Kidney (tissue), 14 donors: ENCODE measurements around the gene RSBN1L. TPM values are rescaled to one million over a fixed set of nuclear protein-coding genes. Genes with fewer than 3 reads are reported as not detected.

Experiments used
- DNase-seq, 5 donors: peaks; one replicate each; pipeline ENCODE4 v3.0.0-alpha.2; 2013 to 2020
- FAIRE-seq: peaks from 2 replicates; lab custom pipeline; 2012; peaks lifted over from hg19 to GRCh38; lab: Jason Lieb, UNC
- H3K27ac ChIP-seq, 2 donors: one replicate each; pipeline ENCODE4 v1.7.0; 2013; ENCODE audit warnings: low read depth in 2 of 2, low read length in 2 of 2, inconsistent platforms in 1 of 2
- H3K27me3 ChIP-seq: one replicate; pipeline ENCODE4 v1.7.1; 2013; ENCODE audit warnings: low read length, inconsistent platforms; ENCODE audit not compliant: control insufficient read depth, insufficient read depth
- H3K36me3 ChIP-seq, 3 donors: one replicate each; pipeline versions ENCODE4 v1.7.0 to v1.7.1; 2013; ENCODE audit warnings: low read length in 3 of 3, control low read depth in 1 of 3, inconsistent platforms in 1 of 3; ENCODE audit not compliant: insufficient read depth in 3 of 3, control insufficient read depth in 2 of 3
- H3K4me1 ChIP-seq, 3 donors: one replicate each; pipeline versions ENCODE4 v1.7.0 to v1.7.1; 2013; ENCODE audit warnings: low read length in 3 of 3, inconsistent platforms in 1 of 3, low read depth in 1 of 3; ENCODE audit not compliant: control insufficient read depth in 2 of 3, insufficient read depth in 2 of 3
- H3K4me3 ChIP-seq, 3 donors: one replicate each; pipeline versions ENCODE4 v1.7.0 to v1.8.1; 2013; ENCODE audit warnings: low read length in 3 of 3, control low read depth in 1 of 3, inconsistent platforms in 1 of 3
- H3K9ac ChIP-seq, 3 donors: one replicate each; pipeline versions ENCODE4 v1.7.0 to v1.7.1; 2013; ENCODE audit warnings: low read length in 3 of 3, control low read depth in 1 of 3, inconsistent platforms in 1 of 3
- H3K9me3 ChIP-seq, 3 donors: one replicate each; pipeline versions ENCODE4 v1.7.0 to v1.7.1; 2013; ENCODE audit warnings: low read length in 3 of 3, control low read depth in 1 of 3, inconsistent platforms in 1 of 3; ENCODE audit not compliant: control insufficient read depth in 2 of 3, insufficient read depth in 1 of 3
- CTCF ChIP-seq: IDR thresholded peaks from 3 replicates; pipeline ENCODE4 v1.5.1; 2012; ENCODE audit warnings: mild to moderate bottlenecking, moderate library complexity, borderline replicate concordance; ENCODE audit not compliant: insufficient read depth; ENCODE audit errors: extremely low read depth
- intact Hi-C: fragments of 100-400 bp; cut with DNase I; formaldehyde crosslinking; loops from one replicate; pipeline ENCODE4 v1.11.1; 2022
- polyA plus RNA-seq: library from polyadenylated mRNA; stranded (reverse); fragments of 350-450 nt; fragmentation: Illumina TruSeq; extraction: RNeasy Lipid Tissue Mini Kit (QIAGEN cat#74804); gene quantifications from one replicate; pipeline ENCODE4 v1.2.3, GENCODE V29; 2014; ENCODE audit warnings: low read depth, low replicate concordance; ENCODE audit not compliant: insufficient read depth
- total RNA-seq: library from RNA; stranded (reverse); fragmentation: NEBNext Ultra II Directional; extraction: Animal tissue kit (Norgen Biotek cat#: 25700); gene quantifications from one replicate; pipeline ENCODE4 v1.2.1, GENCODE V29; 2021
- donor health status: control.
- donor health status: control.
- donor health status: control.
- donor health status: control.
- donor health status: control.
- donor health status: DM: yes; HTN: yes; CAD: no.
- donor health status: Normal renal cell carcinoma (clear cell type).

RSBN1L gene
- total and polyA plus RNA-seq, 2 donors from 2014 or later, result 7.3 to 18.0 TPM

- H3K9ac ChIP-seq, result no peak overlapping the region
- intact Hi-C loops, result no loop called here
- no peak for FAIRE-seq
Measured at GRCh38 chr7:77667459-77668086, 28.7 kb upstream of the RSBN1L start.

DNA sequence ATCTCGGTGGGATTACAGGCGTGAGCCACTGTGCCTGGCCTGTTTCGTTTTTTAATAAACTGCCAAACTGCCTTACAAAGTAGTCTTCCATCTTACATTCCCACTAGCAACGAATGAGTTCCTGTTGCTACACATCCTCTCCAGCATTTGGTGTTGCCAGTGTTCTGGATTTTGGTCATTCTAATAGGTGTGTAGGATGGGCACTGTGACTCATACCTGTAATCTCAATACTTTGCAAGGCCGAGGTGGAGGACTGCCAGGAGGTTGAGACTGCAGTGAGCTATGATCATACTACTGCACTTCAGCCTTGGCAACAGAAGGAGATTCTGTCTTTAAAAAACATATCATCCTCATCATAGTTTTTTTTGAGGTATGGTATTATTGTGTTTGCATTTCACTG lies 21.4 kb upstream of the RSBN1L start:
- TF ChIP-seq CTCF, result no peak
- H3K27ac ChIP-seq, result no peak overlapping the region
- DNase-seq (no peak), FAIRE-seq (no peak)
- H3K4me3 ChIP-seq, result no peak overlapping the region
- H3K9me3 ChIP-seq, result no peaks in the 10 kb centered on the region
- H3K36me3 ChIP-seq, result no peaks in the 10 kb centered on the region
- H3K9ac ChIP-seq, result no peak overlapping the region
- intact Hi-C loops, result no loop called here
- H3K27me3 ChIP-seq, result no peaks in the 10 kb centered on the region
- no peaks in the 10 kb centered on the region for H3K4me1 ChIP-seq

More at GRCh38 chr7:77667459-77668086, 28.7 kb upstream of the RSBN1L start:
- Histone ChIP-seq H3K4me1 (peaks cover 0 to 4% (median 0%) of the 10 kb centered on the region in 3 donors), H3K9me3 (no peaks in the 10 kb centered on the region), H3K4me3 (no peak overlapping the region), H3K36me3 (no peaks in the 10 kb centered on the region), H3K27me3 (no peaks in the 10 kb centered on the region), H3K27ac (no peak overlapping the region)
- TF ChIP-seq CTCF, result no peak
- DNase-seq, result peak in 2 of 5 donors; percentile 22 to 26

GRCh38 chr7:77679608-77680007 lies 16.7 kb upstream of the RSBN1L start:
- DNase-seq (peak in 1 of 5 donors; percentile 46), FAIRE-seq (no peak)
- intact Hi-C loops, result no loop called here
- Histone ChIP-seq H3K4me3 (no peak overlapping the region), H3K9me3 (no peaks in the 10 kb centered on the region), H3K4me1 (no peaks in the 10 kb centered on the region), H3K36me3 (peaks cover 0 to 3% (median 2%) of the 10 kb centered on the region in 3 donors), H3K27ac (no peak overlapping the region), H3K9ac (no peak overlapping the region), H3K27me3 (no peaks in the 10 kb centered on the region)
- no peak for TF ChIP-seq CTCF
